K562 (cell line): Measurements from ENCODE around the gene PACSIN3. TPM values are rescaled to one million over a fixed set of nuclear protein-coding genes. Genes with fewer than 3 reads are reported as not detected.
A peak's percentile ranks its signal among the peaks of the same experiment; 100 is the strongest.

ENCODE experiments used
- ATAC-seq: fragments of 200-7000 bp; cut with Tn5 transposase; 3 replicates; pipeline ENCODE4 v1.9.1; 2020; ENCODE audit warnings: moderate library complexity
- BruUV-seq: library from RNA; stranded (reverse); fragments of 400-500 nt; replicated peaks from 2 replicates; lab custom pipeline; 2021; lab: Mats Ljungman, UMichigan
- CTCF ChIA-PET: fragments of 300-600 bp; formaldehyde crosslinking; extraction: SDS; loops from one replicate; lab custom pipeline; 2021; ENCODE audit warnings: low intra/inter-chr PET ratio; lab: Yijun Ruan, JAX
- POLR2A ChIA-PET: fragments of 300-600, 350-650 bp; sonication (Branson Sonifier 250); formaldehyde crosslinking; extraction: SDS; loops from one replicate; lab custom pipeline; 2021; ENCODE audit warnings: antibody characterized with exemption, inconsistent platforms; lab: Yijun Ruan, JAX
- DNase-seq, 4 experiments: peaks; one replicate each; pipeline versions ENCODE4 v3.0.0 to v3.0.0-alpha.2; 2011 to 2018; ENCODE audit warnings: low spot score in 3 of 4, mixed read lengths in 3 of 4; ENCODE audit errors: extremely low read depth in 1 of 4
- FAIRE-seq: peaks from 2 replicates; lab custom pipeline; 2011; peaks lifted over from hg19 to GRCh38; lab: Jason Lieb, UNC
- H2AFZ ChIP-seq: 2 replicates; pipeline ENCODE4 v1.6.0; 2011; ENCODE audit warnings: low read depth, low read length, control low read depth, inconsistent platforms
- H3K27ac ChIP-seq: fragments of 200-600 bp; 3 replicates; pipeline ENCODE4 v1.8.0; 2011; ENCODE audit warnings: low read depth, mild to moderate bottlenecking, control low read depth, inconsistent platforms, low read length, moderate library complexity, mixed read lengths; ENCODE audit errors: extremely low read depth
- H3K27me3 ChIP-seq, 2 experiments: fragments of 300-600 bp in 1 of 2; 2 replicates in 1 of 2; 3 replicates in 1 of 2; pipeline versions ENCODE4 v1.6.0 to v1.8.0; 2011; ENCODE audit warnings: inconsistent platforms in 2 of 2, low read length in 2 of 2, mild to moderate bottlenecking in 1 of 2, mixed read lengths in 1 of 2, moderate library complexity in 1 of 2; ENCODE audit not compliant: control insufficient read depth in 2 of 2, insufficient read depth in 2 of 2
- H3K36me3 ChIP-seq: fragments of 300-600 bp; 3 replicates; pipeline ENCODE4 v1.8.0; 2011; ENCODE audit warnings: mild to moderate bottlenecking, low read length, inconsistent platforms; ENCODE audit not compliant: control insufficient read depth, insufficient read depth
- H3K4me1 ChIP-seq, 2 experiments: fragments of 200-600 bp in 1 of 2; replicated peaks in 1 of 2; 2 replicates in 1 of 2; 3 replicates in 1 of 2; pipeline versions ENCODE4 v1.5.1 to v1.8.0; 2011; ENCODE audit warnings: inconsistent platforms in 2 of 2, low read length in 2 of 2, mild to moderate bottlenecking in 1 of 2, mixed read lengths in 1 of 2, moderate library complexity in 1 of 2; ENCODE audit not compliant: control insufficient read depth in 2 of 2, insufficient read depth in 2 of 2
- H3K4me2 ChIP-seq: 2 replicates; pipeline ENCODE4 v1.6.1; 2011; ENCODE audit warnings: low read length, control low read depth, inconsistent platforms, mixed read lengths; ENCODE audit not compliant: insufficient read depth
- H3K4me3 ChIP-seq: fragments of 200-600 bp; sonication (generic), shearing (Covaris generic); 2 replicates; pipeline ENCODE4 v1.5.1; 2016; ENCODE audit warnings: control low read depth, inconsistent platforms
- H3K79me2 ChIP-seq: fragments of 200-600 bp; 3 replicates; pipeline ENCODE4 v1.8.0; 2011; ENCODE audit warnings: low read length, inconsistent platforms; ENCODE audit not compliant: control insufficient read depth, insufficient read depth
- H3K9ac ChIP-seq, 2 experiments: 2 replicates each; pipeline versions ENCODE4 v1.6.0 to v1.6.1; 2011; ENCODE audit warnings: low read depth in 2 of 2, low read length in 2 of 2, control low read depth in 1 of 2, inconsistent platforms in 1 of 2, mild to moderate bottlenecking in 1 of 2, mixed read lengths in 1 of 2; ENCODE audit not compliant: insufficient read depth in 1 of 2
- H3K9me1 ChIP-seq: one replicate; pipeline ENCODE4 v1.6.0; 2011; ENCODE audit warnings: inconsistent platforms, mild to moderate bottlenecking, low read length, moderate library complexity; ENCODE audit not compliant: control insufficient read depth, insufficient read depth
- H3K9me3 ChIP-seq: replicated peaks from 2 replicates; pipeline ENCODE4 v1.5.1; 2011; ENCODE audit warnings: low read depth, low read length, inconsistent platforms; ENCODE audit not compliant: control insufficient read depth, insufficient read depth
- H4K20me1 ChIP-seq: replicated peaks from 2 replicates; pipeline ENCODE4 v1.6.1; 2011; ENCODE audit warnings: low read length, inconsistent platforms, mixed read lengths; ENCODE audit not compliant: control insufficient read depth, insufficient read depth
- MITF ChIP-seq: IDR thresholded peaks from 2 replicates; pipeline ENCODE4 v1.6.1; 2014; ENCODE audit warnings: antibody characterized with exemption
- STAT6 ChIP-seq: sonication (generic); formaldehyde crosslinking; IDR thresholded peaks from 2 replicates; pipeline ENCODE4 v1.8.1; 2023; ENCODE audit warnings: mild to moderate bottlenecking, missing genetic modification reagents
- ZBTB33 ChIP-seq: sonication (generic); formaldehyde crosslinking; IDR thresholded peaks from 2 replicates; pipeline ENCODE4 v1.8.1; 2023; ENCODE audit warnings: mild to moderate bottlenecking, missing genetic modification reagents
- WGBS: fragments of 100-300 bp; shearing (Covaris generic); methylation state at CpG from one replicate; pipeline ENCODE4 v1.1.6; 2016; ENCODE audit warnings: low coverage, mixed read lengths; ENCODE audit not compliant: insufficient coverage; ENCODE audit errors: missing lambda C conversion rate; 5-methylcytosine and 5-hydroxymethylcytosine counted together
- in situ Hi-C: fragments of 300-500 bp; cut with MboI; formaldehyde crosslinking; loops from 4 replicates; pipeline ENCODE4 v1.15.0; 2018; ENCODE audit warnings: inconsistent platforms, mixed read lengths
- intact Hi-C: fragments of 100-400 bp; cut with micrococcal nuclease; formaldehyde crosslinking; loops from 2 replicates; pipeline ENCODE4 v1.14.2; 2022
- polyA plus RNA-seq, 8 experiments: library from polyadenylated mRNA; depleted of rRNA in 4 of 8; stranded (reverse) in 5 of 8; unstranded in 3 of 8; fragments of >200 nt; fragmentation: Nextera tagmentation in 2 of 8; fragmentation: Illumina TruSeq in 1 of 8; extraction: Ambion mirVana in 2 of 8; extraction: Trizol in 1 of 8; gene quantifications; 2 replicates each; pipeline versions ENCODE4 v1.2.1 to v1.2.3, GENCODE V29; 2011 to 2014; ENCODE audit warnings: inconsistent platforms in 1 of 8, missing spikeins in 1 of 8
- total RNA-seq, 7 experiments: library from RNA; depleted of rRNA in 6 of 7; stranded (reverse); fragments of >200 nt in 6 of 7; fragmentation: Illumina TruSeq in 2 of 7; extraction: Trizol in 2 of 7; gene quantifications; 2 replicates each; pipeline versions ENCODE4 v1.2.1 to v1.2.3, GENCODE V29; 2011 to 2021; ENCODE audit warnings: low replicate concordance in 1 of 7

The PACSIN3 gene
- total and polyA plus RNA-seq, 9 of the 15 experiments (the other 6 are each of a cell fraction or from before 2014, with no cell fraction given): 0.13 to 18.1 (median 7.1) TPM

- FAIRE-seq (no peak), ATAC-seq (no peak), DNase-seq (no peak)
- in situ Hi-C loops: loop anchor here (10.0 kb wide), 1 partner anchor 166 kb away; no protein-coding TSS in a partner anchor
- H3K27me3 ChIP-seq: no peaks in the 10 kb centered on the region
- CTCF ChIA-PET: interaction anchor here (0.6 kb wide), 1 partner anchor 675 kb away, joined by 5 read pairs; no protein-coding TSS in a partner anchor
- H3K4me2 ChIP-seq: no peak overlapping the region
- POLR2A ChIA-PET: interaction anchor here (0.5 to 1.5 kb wide), 7 partner anchors 9 to 229 kb away, joined by 3 to 11 read pairs (median 3); partner anchors contain the start of gene ACP2
- TF ChIP-seq MITF (no peak), STAT6 (CRISPR knock-in tag) (no peak), ZBTB33 (CRISPR knock-in tag) (peak; percentile 70)
- peaks cover 16 to 32% of the 10 kb centered on the region in 2 experiments for H3K4me1 ChIP-seq
- no peak overlapping the region for H2AFZ ChIP-seq
- peaks cover 3% of the 10 kb centered on the region for H3K9me1 ChIP-seq
- no TSS peak for BruUV-seq
- no peaks in the 10 kb centered on the region for H3K9me3 ChIP-seq
- peaks cover 25% of the 10 kb centered on the region for H3K79me2 ChIP-seq
- H3K4me3 ChIP-seq: no peak overlapping the region
- intact Hi-C loops: no loop called here
- H3K9ac ChIP-seq: peak overlapping the region in 1 of 2 experiments; percentile 29; a peak in 1 of 4 replicates
- no peak overlapping the region; the same call in 2 of the 3 replicates for H3K27ac ChIP-seq
- 0 out of 2 replicates have a peak, but pooled peaks cover 6% of the 10 kb centered on the region for H4K20me1 ChIP-seq
- H3K36me3 ChIP-seq: peaks cover 26% of the 10 kb centered on the region
- WGBS: 76% methylated on average over 16 of the region's 23 CpGs
Observed at GRCh38 chr11:47178737-47179654, 7.2 kb downstream of the PACSIN3 start.
